Smooth muscle cell (in vitro differentiated cells): ENCODE data around the gene PSMB2. TPM values are rescaled to one million over a fixed set of nuclear protein-coding genes. Genes with fewer than 3 reads are reported as not detected.
A peak's percentile ranks its signal among the peaks of the same experiment; 100 is the strongest.
"Not testable (repeated sequence)": the region's sequence is repeated elsewhere in the genome, so short reads cannot be mapped to it uniquely, and the experiment has no call there.

Source experiments
- DNase-seq: peaks from one replicate; lab custom pipeline; 2025; ENCODE audit not compliant: unreplicated experiment; lab: John Stamatoyannopoulos, UW
- H2AFZ ChIP-seq: fragments of 200-600 bp; sonication (generic); 2 replicates; pipeline ENCODE4 v1.6.0; 2016; ENCODE audit warnings: antibody characterized with exemption, low read depth, mild to moderate bottlenecking
- H3F3A ChIP-seq: fragments of 200-600 bp; sonication (generic); 2 replicates; pipeline ENCODE4 v1.6.0; 2017; ENCODE audit warnings: antibody characterized with exemption, low read depth
- H3K27ac ChIP-seq: fragments of 200-600 bp; sonication (generic); 2 replicates; pipeline ENCODE4 v1.5.1; 2016; ENCODE audit warnings: low read depth, mild to moderate bottlenecking
- H3K27me3 ChIP-seq: fragments of 200-600 bp; sonication (generic); 2 replicates; pipeline ENCODE4 v1.6.1; 2016; ENCODE audit warnings: low read depth, mild to moderate bottlenecking
- H3K36me3 ChIP-seq: fragments of 200-600 bp; sonication (generic); 2 replicates; pipeline ENCODE4 v1.5.1; 2016; ENCODE audit warnings: low read depth
- H3K4me1 ChIP-seq: fragments of 200-600 bp; sonication (generic); 2 replicates; pipeline ENCODE4 v1.5.1; 2016; ENCODE audit warnings: low read depth
- H3K4me2 ChIP-seq: fragments of 200-600 bp; sonication (generic); 2 replicates; pipeline ENCODE4 v1.6.0; 2016; ENCODE audit warnings: mild to moderate bottlenecking
- H3K4me3 ChIP-seq: fragments of 200-600 bp; sonication (generic); 2 replicates; pipeline ENCODE4 v1.5.1; 2016; ENCODE audit warnings: mild to moderate bottlenecking
- H3K79me2 ChIP-seq: fragments of 200-600 bp; sonication (generic); 2 replicates; pipeline ENCODE4 v1.6.0; 2016; ENCODE audit warnings: low read depth, mild to moderate bottlenecking
- H3K9ac ChIP-seq: fragments of 200-600 bp; sonication (generic); 2 replicates; pipeline ENCODE4 v1.6.0; 2016; ENCODE audit warnings: low read depth
- H3K9me3 ChIP-seq: fragments of 200-600 bp; sonication (generic); replicated peaks from 2 replicates; pipeline ENCODE4 v1.5.1; 2016; ENCODE audit warnings: low read depth
- H4K20me1 ChIP-seq: fragments of 200-600 bp; sonication (generic); 2 replicates; pipeline ENCODE4 v1.6.0; 2016; ENCODE audit warnings: low read depth
- WGBS: methylation state at CpG from one replicate; pipeline ENCODE4 v1.1.7; 2016; ENCODE audit warnings: low lambda C conversion rate; 5-methylcytosine and 5-hydroxymethylcytosine counted together
- polyA plus RNA-seq: library from polyadenylated mRNA; unstranded; fragments of >200 nt; fragmentation: Nextera tagmentation; extraction: Ambion mirVana; gene quantifications from 2 replicates; pipeline ENCODE4 v1.2.1, GENCODE V29; 2016
- total RNA-seq: library from RNA; depleted of rRNA; stranded (reverse); fragments of >200 nt; gene quantifications from 2 replicates; pipeline ENCODE4 v1.2.3, GENCODE V29; 2014
- TF ChIP-seq, protein P1 (sequence below): fragments of 200-600 bp; sonication (generic); IDR thresholded peaks from 2 replicates; pipeline ENCODE4 v1.5.1; 2017; ENCODE audit warnings: borderline replicate concordance, mild to moderate bottlenecking, antibody characterized with exemption; ENCODE audit not compliant: insufficient read depth, poor library complexity, severe bottlenecking

The PSMB2 gene
- total RNA-seq: 41.0 and 51.6 TPM in 2 replicates
- polyA plus RNA-seq: 105 and 110 TPM in 2 replicates

DNA sequence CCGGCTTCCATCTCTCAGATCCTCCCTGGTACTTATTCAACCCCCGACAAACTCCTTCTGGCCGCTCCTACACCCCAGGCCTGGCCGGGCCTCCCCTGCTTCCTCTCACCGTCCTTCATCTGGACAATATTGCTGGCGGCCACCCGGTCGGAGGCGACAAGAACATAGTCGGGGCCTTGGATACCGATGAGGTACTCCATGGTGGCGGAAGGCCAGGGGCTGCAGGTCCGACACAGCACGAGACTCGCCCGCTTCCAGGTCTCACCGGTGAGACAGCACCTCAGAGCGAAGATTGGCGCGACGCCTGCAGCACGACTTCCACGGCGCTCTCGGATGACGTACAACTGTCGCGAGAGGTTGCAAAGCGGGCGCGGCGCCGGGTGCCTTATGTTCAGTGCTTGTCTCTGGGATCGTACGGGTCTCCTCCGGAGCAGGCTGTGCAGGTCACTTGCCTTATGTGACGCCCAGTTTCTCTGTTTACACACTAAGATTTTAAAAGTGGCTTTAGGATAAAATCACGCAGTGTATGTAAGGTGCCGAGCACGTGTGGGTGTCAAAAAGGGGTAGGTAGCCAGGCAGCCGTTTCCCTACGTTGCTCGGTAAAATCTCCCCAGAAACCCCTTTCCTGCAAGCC, at the start of gene PSMB2:
PSMB2 (minus strand) TSS at position 294 of the 634 bp plus-strand sequence; CDS start at position 200, 94 bp downstream.
- Histone ChIP-seq H3K9ac (peak within 1 kb of the TSS; percentile 99), H2AFZ (peak within 1 kb of the TSS; percentile 97), H3K27me3 (peaks cover 26% of the 10 kb centered on the region), H3F3A (peaks cover 6% of the 10 kb centered on the region), H4K20me1 (peaks cover 31% of the 10 kb centered on the region), H3K4me1 (peaks cover 26% of the 10 kb centered on the region), H3K4me3 (peak within 1 kb of the TSS; percentile 93), H3K27ac (peak within 1 kb of the TSS; percentile 81), H3K4me2 (peak within 1 kb of the TSS; percentile 87), H3K9me3 (no peaks in the 10 kb centered on the region), H3K79me2 (peaks cover 50% of the 10 kb centered on the region), H3K36me3 (no peaks in the 10 kb centered on the region)
- peak; percentile 83 for DNase-seq
- TF ChIP-seq, protein P1, sequence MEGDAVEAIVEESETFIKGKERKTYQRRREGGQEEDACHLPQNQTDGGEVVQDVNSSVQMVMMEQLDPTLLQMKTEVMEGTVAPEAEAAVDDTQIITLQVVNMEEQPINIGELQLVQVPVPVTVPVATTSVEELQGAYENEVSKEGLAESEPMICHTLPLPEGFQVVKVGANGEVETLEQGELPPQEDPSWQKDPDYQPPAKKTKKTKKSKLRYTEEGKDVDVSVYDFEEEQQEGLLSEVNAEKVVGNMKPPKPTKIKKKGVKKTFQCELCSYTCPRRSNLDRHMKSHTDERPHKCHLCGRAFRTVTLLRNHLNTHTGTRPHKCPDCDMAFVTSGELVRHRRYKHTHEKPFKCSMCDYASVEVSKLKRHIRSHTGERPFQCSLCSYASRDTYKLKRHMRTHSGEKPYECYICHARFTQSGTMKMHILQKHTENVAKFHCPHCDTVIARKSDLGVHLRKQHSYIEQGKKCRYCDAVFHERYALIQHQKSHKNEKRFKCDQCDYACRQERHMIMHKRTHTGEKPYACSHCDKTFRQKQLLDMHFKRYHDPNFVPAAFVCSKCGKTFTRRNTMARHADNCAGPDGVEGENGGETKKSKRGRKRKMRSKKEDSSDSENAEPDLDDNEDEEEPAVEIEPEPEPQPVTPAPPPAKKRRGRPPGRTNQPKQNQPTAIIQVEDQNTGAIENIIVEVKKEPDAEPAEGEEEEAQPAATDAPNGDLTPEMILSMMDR: no peak
- WGBS: under 1% methylated on average over 42 of the region's 43 CpGs

DNA sequence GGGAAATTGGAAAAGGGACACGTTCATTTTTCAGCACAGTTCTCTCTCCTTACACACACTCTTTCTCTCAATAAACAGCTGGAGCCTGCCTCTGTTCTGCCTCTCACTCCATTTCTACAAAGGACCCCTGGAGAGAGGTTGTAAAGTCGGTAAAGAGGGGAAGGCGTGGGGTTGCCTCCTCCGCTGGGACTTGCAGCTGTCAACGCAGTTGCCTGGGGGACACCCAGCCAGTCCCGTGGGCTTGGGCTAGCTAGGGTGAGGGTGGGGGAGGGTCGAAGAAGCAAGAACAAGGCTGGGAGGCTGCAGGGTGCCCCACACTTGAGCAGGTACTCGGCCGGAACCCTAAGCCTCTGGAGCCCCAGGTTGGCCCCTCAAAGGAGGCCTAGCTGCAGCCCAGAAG, 49.8 kb upstream of the PSMB2 start:
- no peak overlapping the region for H3K27ac ChIP-seq
- H3K4me2 ChIP-seq: no peak overlapping the region
- 39% methylated on average over 7 of the region's 9 CpGs for WGBS
- no peak for DNase-seq
- H3K27me3 ChIP-seq: peaks cover 6% of the 10 kb centered on the region
- H4K20me1 ChIP-seq: no peaks in the 10 kb centered on the region
- H3K9ac ChIP-seq: no peak overlapping the region
- no peaks in the 10 kb centered on the region for H3F3A ChIP-seq
- H3K4me3 ChIP-seq: no peak overlapping the region
- no peaks in the 10 kb centered on the region for H3K79me2 ChIP-seq
- H2AFZ ChIP-seq: no peak overlapping the region
- no peaks in the 10 kb centered on the region for H3K9me3 ChIP-seq
- TF ChIP-seq, protein P1: no peak
- peaks cover 8% of the 10 kb centered on the region for H3K4me1 ChIP-seq
- no peaks in the 10 kb centered on the region for H3K36me3 ChIP-seq

DNA sequence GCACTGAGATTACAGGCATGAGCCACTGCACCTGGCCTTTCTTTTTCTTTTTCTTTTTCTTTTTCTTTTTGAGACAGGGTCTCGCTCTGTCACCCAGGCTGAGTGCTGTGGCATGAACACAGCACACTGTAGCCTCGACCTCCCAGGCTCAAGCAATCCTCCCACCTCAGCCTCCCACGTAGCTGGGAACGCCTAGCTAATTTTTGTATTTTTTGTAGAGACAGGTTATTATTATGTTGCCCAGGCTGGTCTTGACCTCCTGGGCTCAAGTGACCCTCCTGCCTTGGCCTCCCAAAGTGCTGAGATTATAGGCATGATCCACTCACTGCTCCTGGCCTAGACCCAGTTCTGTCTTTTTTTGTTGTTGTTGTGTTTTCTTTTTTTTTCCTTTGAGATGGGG, 48.8 kb upstream of the PSMB2 start:
- H3K27ac ChIP-seq, H3K27me3 ChIP-seq, H3K79me2 ChIP-seq, H4K20me1 ChIP-seq, H3K9ac ChIP-seq, H3K4me1 ChIP-seq, DNase-seq, H3K4me2 ChIP-seq, H3K9me3 ChIP-seq, H3K4me3 ChIP-seq, H3K36me3 ChIP-seq, H2AFZ ChIP-seq, H3F3A ChIP-seq: not testable (repeated sequence)
- WGBS: 90% methylated on average over 4 of the region's 4 CpGs

DNA sequence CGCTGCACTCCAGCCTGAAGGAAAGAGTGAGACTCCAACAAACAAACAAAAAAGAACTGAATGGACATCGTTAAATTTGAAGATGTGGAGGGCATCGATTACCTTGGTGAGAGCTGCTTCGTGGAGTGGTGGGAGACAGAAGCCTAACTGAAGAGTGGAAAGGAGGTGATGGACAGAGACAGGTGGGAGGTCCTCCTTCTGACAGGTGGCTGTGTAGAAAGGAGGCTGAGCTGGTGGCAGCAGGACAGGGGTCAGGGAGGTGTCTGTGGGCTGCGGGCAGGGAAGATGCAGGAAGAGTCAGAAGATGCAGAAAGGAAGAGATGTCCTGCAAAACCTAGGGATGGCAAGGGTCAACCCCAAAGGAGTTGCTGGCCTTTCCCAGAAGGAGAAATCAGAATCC, 46.8 kb upstream of the PSMB2 start:
- Histone ChIP-seq H3F3A (no peaks in the 10 kb centered on the region), H3K4me2 (no peak overlapping the region), H3K27me3 (peaks cover 21% of the 10 kb centered on the region), H3K27ac (no peak overlapping the region), H3K9ac (no peak overlapping the region), H2AFZ (no peak overlapping the region), H4K20me1 (no peaks in the 10 kb centered on the region), H3K9me3 (no peaks in the 10 kb centered on the region), H3K4me1 (peaks cover 8% of the 10 kb centered on the region), H3K4me3 (no peak overlapping the region), H3K36me3 (no peaks in the 10 kb centered on the region), H3K79me2 (no peaks in the 10 kb centered on the region)
- WGBS: 95% methylated on average over 5 of the region's 5 CpGs
- DNase-seq: no peak
- TF ChIP-seq, protein P1: no peak
